SK-N-SH treated with all-trans-retinoic acid at 6 μM for 48 hours (cell line): Measurements from ENCODE around the gene PRKAA1.

Source experiments
- RARB ChIP-seq: fragments of 250-450 bp; sonication (Bioruptor Pico); IDR thresholded peaks from 2 replicates; pipeline ENCODE4 v1.8.0; 2021; ENCODE audit warnings: mild to moderate bottlenecking, moderate library complexity
- ZFP30 ChIP-seq: fragments of 450-650 bp; formaldehyde crosslinking; IDR thresholded peaks from 2 replicates; pipeline ENCODE4 v1.5.0; 2022; ENCODE audit warnings: mild to moderate bottlenecking, moderate library complexity
- ZNF70 ChIP-seq: fragments of 450-650 bp; formaldehyde crosslinking; IDR thresholded peaks from 2 replicates; pipeline ENCODE4 v1.5.0; 2020; ENCODE audit warnings: mild to moderate bottlenecking, moderate library complexity
- TF ChIP-seq, protein P1 (sequence below): fragments of 250-450 bp; sonication (Bioruptor Pico); IDR thresholded peaks from 2 replicates; pipeline ENCODE4 v1.5.1; 2020; ENCODE audit warnings: low read depth, mild to moderate bottlenecking, moderate library complexity

DNA sequence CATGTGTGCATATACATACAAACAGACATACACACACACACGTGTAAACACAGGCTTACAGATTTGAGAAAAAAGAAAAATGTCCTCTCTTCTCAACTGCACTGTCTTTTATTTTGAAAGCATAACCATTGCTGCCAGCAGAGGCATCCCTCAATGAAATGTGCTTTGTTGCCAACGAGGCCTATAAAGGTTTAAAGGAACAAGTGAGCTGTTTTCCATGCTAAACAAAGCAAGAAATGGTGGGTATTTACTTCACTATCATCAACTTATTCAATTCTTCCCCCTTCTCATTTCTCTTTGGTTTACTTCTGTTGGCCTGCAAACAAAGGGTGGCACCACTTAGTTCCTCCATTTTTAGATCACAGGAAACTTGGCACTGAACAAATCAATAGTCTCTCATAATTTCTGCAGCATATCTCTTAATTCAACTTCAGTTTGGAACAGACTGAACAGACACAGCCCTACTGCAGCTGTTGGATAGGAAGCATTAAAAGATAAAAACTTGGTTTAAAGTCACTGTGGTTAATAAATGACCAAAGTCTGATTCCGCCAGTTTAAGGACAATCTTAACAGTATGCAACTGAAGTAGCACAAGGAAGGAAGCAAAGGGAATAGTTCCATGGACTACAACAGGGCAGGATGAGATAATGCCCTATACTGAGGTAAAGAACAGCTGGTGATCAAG is 64.2 kb downstream of the PRKAA1 start:
- TF ChIP-seq ZFP30 (CRISPR knock-in tag), result no peak
- TF ChIP-seq ZNF70, result no peak
- TF ChIP-seq, protein P1, sequence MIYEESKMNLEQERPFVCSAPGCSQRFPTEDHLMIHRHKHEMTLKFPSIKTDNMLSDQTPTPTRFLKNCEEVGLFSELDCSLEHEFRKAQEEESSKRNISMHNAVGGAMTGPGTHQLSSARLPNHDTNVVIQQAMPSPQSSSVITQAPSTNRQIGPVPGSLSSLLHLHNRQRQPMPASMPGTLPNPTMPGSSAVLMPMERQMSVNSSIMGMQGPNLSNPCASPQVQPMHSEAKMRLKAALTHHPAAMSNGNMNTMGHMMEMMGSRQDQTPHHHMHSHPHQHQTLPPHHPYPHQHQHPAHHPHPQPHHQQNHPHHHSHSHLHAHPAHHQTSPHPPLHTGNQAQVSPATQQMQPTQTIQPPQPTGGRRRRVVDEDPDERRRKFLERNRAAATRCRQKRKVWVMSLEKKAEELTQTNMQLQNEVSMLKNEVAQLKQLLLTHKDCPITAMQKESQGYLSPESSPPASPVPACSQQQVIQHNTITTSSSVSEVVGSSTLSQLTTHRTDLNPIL (CRISPR knock-in tag), result no peak
- TF ChIP-seq RARB (CRISPR knock-in tag), result no peak
